A549 treated with AZD2906 at 1 μM for 4 hours (cell line): ENCODE data around the gene TAF11L3. TPM values are rescaled to one million over a fixed set of nuclear protein-coding genes. Genes with fewer than 3 reads are reported as not detected.

Experiments used
- total RNA-seq: library from RNA; stranded (reverse); fragments of 200-300 nt; extraction: Qiagen RNA extraction; gene quantifications from 5 replicates; pipeline ENCODE4 v1.2.3, GENCODE V29; 2022

TAF11L3 gene
- total RNA-seq: not detected in 5 replicates

DNA sequence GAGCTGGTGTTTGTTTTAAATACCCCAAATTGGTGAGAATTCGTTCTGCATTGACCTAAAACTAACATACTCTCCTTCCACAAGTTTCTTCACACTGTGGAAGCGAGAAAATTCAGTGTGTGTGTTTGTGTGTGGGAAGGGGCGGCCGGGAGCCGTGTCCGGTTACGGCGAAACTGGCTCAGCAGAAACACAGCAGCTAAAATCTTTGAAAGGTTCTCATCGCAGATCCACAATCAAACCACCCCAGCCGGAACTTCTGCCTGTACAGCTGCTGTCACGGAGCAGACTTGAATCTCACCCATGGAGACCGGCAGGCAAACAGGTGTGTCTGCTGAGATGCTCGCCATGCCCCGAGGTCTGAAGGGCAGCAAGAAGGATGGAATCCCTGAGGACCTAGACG is at the start of gene TAF11L3:
Gene TAF11L3 (plus strand): TSS at position 301 of the 400 bp plus-strand sequence.

DNA sequence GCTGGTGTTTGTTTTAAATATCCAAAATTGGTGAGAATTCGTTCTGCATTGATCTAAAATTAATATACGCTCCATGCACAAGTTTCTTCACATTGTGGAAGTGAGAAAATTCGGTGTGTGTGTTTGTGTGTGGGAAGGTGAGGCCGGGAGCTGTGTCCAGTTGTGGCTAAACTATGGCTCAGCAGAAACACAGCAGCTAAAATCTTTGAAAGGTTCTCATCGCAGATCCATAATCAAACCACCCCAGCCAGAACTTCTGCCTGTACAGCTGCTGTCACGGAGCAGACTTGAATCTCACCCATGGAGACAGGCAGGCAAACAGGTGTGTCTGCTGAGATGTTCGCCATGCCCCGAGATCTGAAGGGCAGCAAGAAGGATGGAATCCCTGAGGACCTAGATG is 20.2 kb upstream of the TAF11L3 start, which contains the start of gene TAF11L2:
Gene TAF11L2 (plus strand): TSS at position 301 of the 400 bp plus-strand sequence.

DNA sequence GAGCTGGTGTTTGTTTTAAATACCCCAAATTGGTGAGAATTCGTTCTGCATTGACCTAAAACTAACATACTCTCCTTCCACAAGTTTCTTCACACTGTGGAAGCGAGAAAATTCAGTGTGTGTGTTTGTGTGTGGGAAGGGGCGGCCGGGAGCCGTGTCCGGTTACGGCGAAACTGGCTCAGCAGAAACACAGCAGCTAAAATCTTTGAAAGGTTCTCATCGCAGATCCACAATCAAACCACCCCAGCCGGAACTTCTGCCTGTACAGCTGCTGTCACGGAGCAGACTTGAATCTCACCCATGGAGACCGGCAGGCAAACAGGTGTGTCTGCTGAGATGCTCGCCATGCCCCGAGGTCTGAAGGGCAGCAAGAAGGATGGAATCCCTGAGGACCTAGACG is 3.3 kb downstream of the TAF11L3 start, which contains the start of gene TAF11L4:
Gene TAF11L4 (plus strand): TSS at position 301 of the 400 bp plus-strand sequence.

DNA sequence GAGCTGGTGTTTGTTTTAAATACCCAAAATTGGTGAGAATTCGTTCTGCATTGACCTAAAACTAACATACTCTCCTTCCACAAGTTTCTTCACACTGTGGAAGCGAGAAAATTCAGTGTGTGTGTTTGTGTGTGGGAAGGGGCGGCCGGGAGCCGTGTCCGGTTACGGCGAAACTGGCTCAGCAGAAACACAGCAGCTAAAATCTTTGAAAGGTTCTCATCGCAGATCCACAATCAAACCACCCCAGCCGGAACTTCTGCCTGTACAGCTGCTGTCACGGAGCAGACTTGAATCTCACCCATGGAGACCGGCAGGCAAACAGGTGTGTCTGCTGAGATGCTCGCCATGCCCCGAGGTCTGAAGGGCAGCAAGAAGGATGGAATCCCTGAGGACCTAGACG is 6.8 kb downstream of the TAF11L3 start, which contains the start of gene TAF11L5:
Gene TAF11L5 (plus strand): TSS at position 301 of the 400 bp plus-strand sequence.

DNA sequence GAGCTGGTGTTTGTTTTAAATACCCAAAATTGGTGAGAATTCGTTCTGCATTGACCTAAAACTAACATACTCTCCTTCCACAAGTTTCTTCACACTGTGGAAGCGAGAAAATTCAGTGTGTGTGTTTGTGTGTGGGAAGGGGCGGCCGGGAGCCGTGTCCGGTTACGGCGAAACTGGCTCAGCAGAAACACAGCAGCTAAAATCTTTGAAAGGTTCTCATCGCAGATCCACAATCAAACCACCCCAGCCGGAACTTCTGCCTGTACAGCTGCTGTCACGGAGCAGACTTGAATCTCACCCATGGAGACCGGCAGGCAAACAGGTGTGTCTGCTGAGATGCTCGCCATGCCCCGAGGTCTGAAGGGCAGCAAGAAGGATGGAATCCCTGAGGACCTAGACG is 10.2 kb downstream of the TAF11L3 start, which contains the start of gene TAF11L6:
Gene TAF11L6 (plus strand): TSS at position 301 of the 400 bp plus-strand sequence.

Other genes starting within 250 kb of the TAF11L3 start
- gene TAF11L2, start 20.1 kb upstream of the TAF11L3 start, total RNA-seq: not detected in 5 replicates
- not detected in 5 replicates for gene TAF11L4, start 3.4 kb downstream of the TAF11L3 start, total RNA-seq
- gene TAF11L5, start 6.9 kb downstream of the TAF11L3 start, total RNA-seq: not detected in 5 replicates
- gene TAF11L6, start 10.3 kb downstream of the TAF11L3 start, total RNA-seq: not detected in 5 replicates
- not detected in 5 replicates for gene TAF11L7, start 67.4 kb downstream of the TAF11L3 start, total RNA-seq
- not detected in 5 replicates for gene TAF11L8, start 72.6 kb downstream of the TAF11L3 start, total RNA-seq
- gene TAF11L9, start 76.0 kb downstream of the TAF11L3 start, total RNA-seq: not detected in 5 replicates
- not detected in 5 replicates for gene TAF11L10, start 79.5 kb downstream of the TAF11L3 start, total RNA-seq
- 0.07 to 0.17 TPM (median 0.10 TPM) in 4 of 5 replicates, not detected in the other for gene TAF11L11, start 85.8 kb downstream of the TAF11L3 start, total RNA-seq
- 0.06 to 0.14 TPM in 2 of 5 replicates, not detected in the others for gene TAF11L12, start 92.0 kb downstream of the TAF11L3 start, total RNA-seq
- not detected in 5 replicates for gene TAF11L13, start 113.7 kb downstream of the TAF11L3 start, total RNA-seq
- gene TAF11L14, start 116.1 kb downstream of the TAF11L3 start, total RNA-seq: not detected in 5 replicates